GM18909 (cell line): ENCODE data around the gene EYA3.

Experiments used
- ATAC-seq: cut with Tn5 transposase; IDR thresholded peaks from one replicate; pipeline ENCODE4 v1.9.1; 2021; ENCODE audit warnings: mild to moderate bottlenecking; ENCODE audit not compliant: unreplicated experiment, poor library complexity

Gene EYA3

DNA sequence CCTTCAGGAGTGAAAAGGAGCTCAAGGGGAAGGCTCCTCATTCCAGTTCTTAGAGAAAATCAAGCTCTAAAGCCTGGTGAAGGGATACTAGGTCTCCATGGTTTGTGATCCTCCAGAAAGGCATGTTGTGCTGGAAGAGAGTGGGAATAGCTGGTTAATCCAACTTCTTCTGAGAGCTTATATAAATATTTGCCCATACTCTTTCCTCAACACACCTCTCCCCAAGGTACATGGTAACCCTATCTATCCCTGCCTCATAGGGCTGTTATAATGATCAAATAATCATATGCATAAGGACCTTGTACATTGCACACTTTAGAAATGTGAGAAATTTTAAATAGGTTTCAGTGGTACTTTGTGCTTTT is 114.0 kb downstream of the EYA3 start:
- no peak for ATAC-seq

- no peak for ATAC-seq
These were observed 114.5 kb downstream of the EYA3 start for GRCh38 chr1:27973771-27974416.

DNA sequence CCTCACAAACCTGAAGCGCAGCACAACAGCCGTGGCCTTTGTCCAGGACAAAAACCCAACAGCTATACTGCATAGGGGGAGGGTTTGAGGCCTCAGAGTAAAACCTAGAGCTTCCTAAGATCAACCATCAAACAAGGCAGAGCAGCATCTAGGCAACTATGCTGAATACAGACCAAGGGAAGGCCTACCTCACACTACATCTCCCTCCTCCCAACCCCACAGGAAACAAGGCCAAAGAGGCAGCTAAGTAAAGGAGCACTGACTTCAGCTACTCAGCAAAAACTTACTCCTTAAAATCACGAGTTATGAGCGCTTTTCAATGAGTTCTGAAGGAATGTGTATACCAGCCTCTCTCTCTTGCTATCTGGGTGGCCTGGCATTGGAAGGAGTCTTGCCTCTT is 116.3 kb downstream of the EYA3 start:
- ATAC-seq, result no peak

DNA sequence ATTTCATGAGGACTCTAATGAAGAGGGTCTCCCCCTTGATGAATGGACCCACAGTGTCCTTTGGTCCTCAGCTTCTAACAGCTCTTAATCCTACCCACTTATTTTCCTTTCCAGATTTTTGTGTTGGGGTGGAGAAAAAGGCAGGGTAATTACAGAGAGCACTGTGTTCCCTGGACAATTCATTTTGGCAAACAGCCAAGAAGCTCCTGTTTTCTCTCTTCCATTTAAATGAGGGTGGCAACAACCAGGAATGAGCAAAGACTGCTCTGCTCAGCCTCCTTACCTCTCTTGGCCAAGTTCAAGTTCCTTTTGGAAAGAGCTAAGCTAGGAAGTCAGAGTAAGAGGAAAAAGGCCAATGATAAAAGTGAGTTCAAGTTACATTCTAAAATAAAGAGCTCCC is 116.7 kb downstream of the EYA3 start:
- no peak for ATAC-seq

DNA sequence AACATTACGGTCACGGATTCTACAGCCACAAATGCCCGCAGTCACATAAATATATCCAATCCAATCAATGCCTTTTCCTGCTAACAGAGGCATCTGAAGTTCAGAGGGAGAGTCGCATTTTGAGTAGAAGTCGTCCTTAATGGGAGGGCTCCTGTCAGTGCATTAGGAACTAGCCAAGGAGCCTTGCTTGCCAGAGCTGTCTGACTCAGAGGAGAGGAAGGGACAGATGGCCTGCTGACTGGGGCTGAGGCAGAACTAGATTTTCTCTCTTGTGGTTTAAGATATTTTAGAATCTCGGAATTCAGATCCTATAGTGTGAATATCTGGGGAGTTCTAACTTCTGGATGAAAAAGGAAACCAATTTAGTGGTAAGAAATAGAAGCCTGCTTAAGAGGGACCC is 118.0 kb downstream of the EYA3 start:
- ATAC-seq, result no peak

GRCh38 chr1:27968692-27969091 is 119.7 kb downstream of the EYA3 start:
- ATAC-seq, result no peak

GRCh38 chr1:27967884-27968466 is 120.4 kb downstream of the EYA3 start:
- no peak for ATAC-seq

- no peak for ATAC-seq
These were observed 121.1 kb downstream of the EYA3 start for GRCh38 chr1:27967106-27967883.

DNA sequence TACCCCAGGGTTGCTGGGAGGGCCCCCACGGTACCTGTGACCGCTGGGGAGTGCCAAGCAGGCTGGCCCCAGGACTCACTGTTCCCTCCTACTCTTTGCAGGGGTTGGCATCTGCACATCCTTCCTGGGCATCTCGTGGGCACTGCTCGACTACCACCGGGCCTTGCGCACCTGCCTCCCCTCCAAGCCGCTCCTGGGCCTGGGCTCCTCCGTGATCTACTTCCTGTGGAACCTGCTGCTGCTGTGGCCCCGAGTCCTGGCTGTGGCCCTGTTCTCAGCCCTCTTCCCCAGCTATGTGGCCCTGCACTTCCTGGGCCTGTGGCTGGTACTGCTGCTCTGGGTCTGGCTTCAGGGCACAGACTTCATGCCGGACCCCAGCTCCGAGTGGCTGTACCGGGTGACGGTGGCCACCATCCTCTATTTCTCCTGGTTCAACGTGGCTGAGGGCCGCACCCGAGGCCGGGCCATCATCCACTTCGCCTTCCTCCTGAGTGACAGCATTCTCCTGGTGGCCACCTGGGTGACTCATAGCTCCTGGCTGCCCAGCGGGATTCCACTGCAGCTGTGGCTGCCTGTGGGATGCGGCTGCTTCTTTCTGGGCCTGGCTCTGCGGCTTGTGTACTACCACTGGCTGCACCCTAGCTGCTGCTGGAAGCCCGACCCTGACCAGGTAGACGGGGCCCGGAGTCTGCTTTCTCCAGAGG is 121.9 kb downstream of the EYA3 start:
- ATAC-seq, result no peak

DNA sequence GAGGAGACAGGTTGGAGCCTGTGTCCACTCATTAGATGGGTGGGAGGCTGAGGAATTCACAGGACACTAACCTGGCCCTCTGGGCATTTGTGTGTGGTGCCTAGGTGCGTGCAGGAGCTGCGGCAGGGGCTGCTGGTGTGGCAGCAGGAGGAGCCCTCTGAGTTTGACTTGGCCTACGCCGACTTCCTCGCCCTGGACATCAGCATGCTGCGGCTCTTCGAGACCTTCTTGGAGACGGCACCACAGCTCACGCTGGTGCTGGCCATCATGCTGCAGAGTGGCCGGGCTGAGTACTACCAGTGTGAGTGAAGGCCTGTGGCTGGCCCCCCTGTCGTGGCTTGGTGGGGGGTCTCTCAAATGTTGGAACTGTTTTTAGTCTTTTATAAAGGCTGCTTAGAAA is 125.0 kb downstream of the EYA3 start:
- no peak for ATAC-seq

DNA sequence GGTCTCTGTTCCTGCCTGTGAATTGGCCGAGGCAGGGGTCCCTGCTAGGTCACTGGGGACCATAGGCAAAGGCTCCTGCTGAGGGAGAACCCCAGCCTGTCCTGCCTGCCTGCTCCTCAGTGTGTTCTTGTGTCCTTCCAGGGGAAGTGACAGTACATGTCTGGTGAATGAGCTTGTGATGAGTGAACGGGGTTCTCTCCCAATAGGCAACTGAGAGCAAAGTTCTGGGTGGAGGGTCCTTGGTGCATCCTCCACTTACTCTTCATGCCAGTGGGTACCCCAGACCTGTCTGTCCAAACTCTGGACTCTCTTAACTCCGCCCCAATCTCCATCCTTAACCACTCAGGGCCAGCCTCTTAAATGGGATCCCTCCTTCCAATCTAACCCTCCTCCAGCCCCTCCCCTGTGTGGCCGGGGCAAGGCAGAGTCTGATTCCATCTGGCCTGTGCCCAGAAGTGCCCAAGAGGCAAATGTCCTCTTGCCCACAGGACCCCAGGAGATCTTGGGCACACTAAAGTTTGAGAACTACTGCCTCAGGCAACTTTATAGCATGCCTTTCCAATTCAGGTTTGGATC is 126.7 kb downstream of the EYA3 start:
- ATAC-seq, result no peak

DNA sequence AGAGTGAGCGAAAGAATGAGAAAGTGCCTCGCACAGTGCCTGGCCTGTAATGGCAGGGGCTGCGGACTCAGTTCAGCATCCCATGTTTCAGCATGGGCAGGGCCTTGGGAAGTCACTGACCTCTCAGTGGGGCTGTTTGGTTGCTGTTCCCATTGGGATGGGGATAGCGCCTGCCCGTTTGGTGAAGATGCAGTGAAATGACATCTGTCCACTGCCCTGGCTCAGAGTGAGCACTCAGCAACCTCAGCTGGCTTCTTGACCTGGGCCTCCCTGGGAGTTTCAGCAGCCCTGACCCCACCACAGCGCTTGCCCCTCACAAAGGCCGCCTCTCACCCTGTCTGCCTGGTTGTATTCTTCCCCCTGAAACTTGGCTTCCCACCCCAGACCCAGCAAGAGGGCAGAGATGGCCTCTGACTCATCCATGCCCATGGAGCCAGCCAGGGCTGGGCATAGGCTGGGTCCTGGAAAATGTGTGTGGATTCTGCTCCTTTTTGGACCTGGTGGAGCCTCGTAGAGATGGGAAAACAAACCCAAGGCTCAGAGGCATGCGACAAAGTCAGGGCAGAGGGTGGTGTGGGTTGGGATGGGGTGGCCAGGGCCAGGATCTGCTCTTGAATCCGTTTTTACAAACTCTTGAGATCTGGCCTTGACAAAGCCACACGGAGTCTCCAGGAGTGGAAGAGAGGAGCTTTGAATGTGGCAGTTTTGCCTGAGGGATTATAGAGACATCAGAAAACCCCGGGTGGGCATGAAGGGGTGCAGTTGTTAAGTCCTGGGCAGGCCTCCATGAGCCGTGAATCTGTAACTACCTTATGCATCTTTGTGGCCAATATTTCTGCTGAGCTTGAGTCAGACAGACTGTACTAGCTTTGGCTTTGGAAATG is 127.4 kb downstream of the EYA3 start:
- ATAC-seq, result no peak

DNA sequence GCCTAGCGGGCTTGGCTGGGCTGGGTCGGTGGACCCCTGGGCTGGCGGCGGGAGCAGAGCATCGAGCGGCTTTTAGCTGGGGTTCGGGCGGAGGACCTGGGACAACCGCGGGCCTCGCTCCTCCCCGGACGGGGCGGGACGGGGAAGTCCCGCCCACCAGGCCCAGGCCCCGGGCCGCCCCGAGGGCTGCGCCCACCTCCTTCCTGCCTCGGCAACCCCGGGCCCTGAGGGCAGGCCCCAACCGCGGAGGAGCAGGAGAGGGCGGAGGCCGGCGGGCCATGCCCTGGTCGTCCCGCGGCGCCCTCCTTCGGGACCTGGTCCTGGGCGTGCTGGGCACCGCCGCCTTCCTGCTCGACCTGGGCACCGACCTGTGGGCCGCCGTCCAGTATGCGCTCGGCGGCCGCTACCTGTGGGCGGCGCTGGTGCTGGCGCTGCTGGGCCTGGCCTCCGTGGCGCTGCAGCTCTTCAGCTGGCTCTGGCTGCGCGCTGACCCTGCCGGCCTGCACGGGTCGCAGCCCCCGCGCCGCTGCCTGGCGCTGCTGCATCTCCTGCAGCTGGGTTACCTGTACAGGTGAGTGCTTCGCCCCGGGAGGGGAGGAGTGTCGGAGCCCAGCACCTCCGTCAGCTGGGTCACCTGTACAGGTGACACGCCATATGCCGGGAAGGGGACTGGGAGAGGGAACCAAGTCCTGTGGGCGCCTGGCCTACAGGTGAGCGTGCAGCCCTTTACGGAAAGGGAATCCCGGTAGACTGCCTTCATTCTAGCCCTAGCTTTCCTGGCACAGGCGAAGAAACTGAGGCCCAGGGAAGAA is 128.4 kb downstream of the EYA3 start, which contains the start of gene XKR8:
Gene XKR8 (plus strand): TSS at position 182 of the 812 bp plus-strand sequence. CDS start 97 bp downstream, at position 279.
- ATAC-seq, result peak; percentile 86

- no peak for ATAC-seq
These were observed 129.9 kb downstream of the EYA3 start for GRCh38 chr1:27958513-27958912.

DNA sequence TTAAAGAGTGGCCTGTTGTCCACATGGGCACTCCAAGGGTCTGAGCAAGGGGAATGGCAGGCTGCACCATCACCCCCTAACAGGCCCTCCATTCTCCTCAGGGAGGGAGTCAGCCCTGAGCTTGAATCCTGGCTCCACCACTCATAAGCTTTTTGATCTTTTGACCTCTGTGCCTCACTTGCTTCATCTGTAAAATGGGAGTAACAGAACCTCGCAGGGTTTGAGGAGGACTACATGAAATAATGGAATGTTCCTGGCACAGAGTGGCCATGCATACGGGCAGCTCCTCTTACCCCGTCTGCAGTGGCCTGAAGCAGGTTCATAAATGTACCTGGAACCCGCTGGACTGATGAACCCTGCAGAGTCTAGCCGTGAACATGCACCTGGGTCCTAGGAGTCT is 130.8 kb downstream of the EYA3 start:
- ATAC-seq, result no peak

- no peak for ATAC-seq
These were observed 131.6 kb downstream of the EYA3 start for GRCh38 chr1:27956761-27957160.

DNA sequence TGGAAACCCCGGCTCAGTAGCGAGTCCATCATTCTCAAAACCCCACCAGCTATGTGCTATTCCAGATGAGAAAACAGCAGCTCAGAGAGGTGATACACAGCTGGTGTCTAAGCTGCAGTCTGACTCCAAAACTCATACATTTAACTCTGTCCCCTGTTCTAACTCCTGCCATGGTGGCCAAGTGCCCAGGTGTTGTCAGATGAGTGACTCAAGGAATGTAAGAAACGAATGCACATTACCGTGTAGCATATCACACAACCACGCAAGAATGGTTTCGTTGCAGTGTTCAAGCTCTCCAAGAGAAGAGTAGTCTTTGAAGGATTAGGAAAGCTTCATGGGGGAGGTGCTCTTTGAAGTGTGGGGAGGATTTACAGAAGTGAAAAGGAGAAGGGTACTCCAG is 133.3 kb downstream of the EYA3 start:
- ATAC-seq, result no peak

GRCh38 chr1:27954186-27954585 is 134.2 kb downstream of the EYA3 start:
- no peak for ATAC-seq

GRCh38 chr1:27952147-27952546 is 136.3 kb downstream of the EYA3 start:
- no peak for ATAC-seq
